ENCODE measurements around the gene AQP9. TPM values are rescaled to one million over a fixed set of nuclear protein-coding genes. Genes with fewer than 3 reads are reported as not detected.

AQP9 gene
- total RNA-seq, 4 donors from 2014 or later, result 1.8 to 3.9 TPM; not detected in 2

- no peak for TF ChIP-seq POLR2A (IDR thresholded peaks at IDR 0.05)
- no peak for TF ChIP-seq CTCF (IDR thresholded peaks at IDR 0.05)
- Histone ChIP-seq H3K9me3 (no peaks in the 10 kb centered on the region), H3K4me1 (peaks cover 0 to 23% (median 10%) of the 10 kb centered on the region in 4 donors), H3K36me3 (no peaks in the 10 kb centered on the region), H3K4me3 (no peak overlapping the region), H3K27me3 (no peaks in the 10 kb centered on the region), H3K27ac (no peak overlapping the region)
- WGBS, 2 donors, result 78 to 86% methylated on average over 3 of the region's 3 CpGs
- DNase-seq (ENCODE audit: low spot score in 2 of 2), result no peak
These were observed 94.3 kb downstream of the AQP9 start for GRCh38 chr15:58232281-58233065.

- no peak overlapping the region for H3K27ac ChIP-seq
- no peaks in the 10 kb centered on the region for H3K27me3 ChIP-seq
- H3K4me1 ChIP-seq, result peaks cover 0 to 17% (median 8%) of the 10 kb centered on the region in 4 donors
- DNase-seq (ENCODE audit: low spot score in 2 of 2), result no peak
- H3K4me3 ChIP-seq, result no peak overlapping the region
- TF ChIP-seq CTCF (IDR thresholded peaks at IDR 0.05) (no peak), POLR2A (IDR thresholded peaks at IDR 0.05) (no peak), EP300 (IDR thresholded peaks at IDR 0.05) (no peak)
- H3K9me3 ChIP-seq, result no peaks in the 10 kb centered on the region
- no peaks in the 10 kb centered on the region for H3K36me3 ChIP-seq
- 91 to 94% methylated on average over 1 of the region's 1 CpG for WGBS, 2 donors
These were observed 95.2 kb downstream of the AQP9 start for GRCh38 chr15:58233341-58233740.

Small RNA genes within 50 kb of the gene (small RNA-seq; reads per million reads assigned to genes)
- gene MTCO3P23, result not detected

Other genes with a start within 250 kb of the AQP9 start
- gene ALDH1A2, start 72.7 kb upstream of the AQP9 start, total RNA-seq, result 10 to 100 TPM in 3 of 4 donors, 1 to 10 TPM in 1; 8.0 to 24.3 (median 13.9) TPM

All from tibial nerve (tissue), 4 donors.